K562 (cell line): ENCODE data around the gene ZC3H10. TPM values are rescaled to one million over a fixed set of nuclear protein-coding genes. Genes with fewer than 3 reads are reported as not detected.

ENCODE experiments used
- ATF7 ChIP-seq: fragments of 450-650 bp; IDR thresholded peaks from 2 replicates; pipeline ENCODE4 v1.7.1; 2014; ENCODE audit warnings: mild to moderate bottlenecking, moderate library complexity
- BHLHE40 ChIP-seq: IDR thresholded peaks from 2 replicates; pipeline ENCODE4 v1.6.1; 2011; ENCODE audit warnings: low read length, improper control_type of control experiment
- CCNT2 ChIP-seq: IDR thresholded peaks from 2 replicates; pipeline ENCODE4 v1.6.1; 2011; ENCODE audit warnings: borderline replicate concordance, low read depth, mild to moderate bottlenecking, moderate library complexity, mixed read lengths, low read length; ENCODE audit not compliant: insufficient read length; ENCODE audit errors: extremely low read depth
- EP300 ChIP-seq: IDR thresholded peaks from 2 replicates; pipeline ENCODE4 v1.6.1; 2012; ENCODE audit warnings: low read length, improper control_type of control experiment
- HDGF ChIP-seq: fragments of 450-650 bp; IDR thresholded peaks from 2 replicates; pipeline ENCODE4 v1.6.1; 2016
- HNRNPL ChIP-seq: fragments of 200-400 bp; formaldehyde crosslinking; IDR thresholded peaks from 2 replicates; pipeline ENCODE4 v1.6.1; 2017; ENCODE audit warnings: low read depth, mild to moderate bottlenecking, low read length
- MAX ChIP-seq: sonication (generic); formaldehyde crosslinking; IDR thresholded peaks from 2 replicates; pipeline ENCODE4 v1.9.0; 2022; ENCODE audit warnings: mild to moderate bottlenecking, missing genetic modification reagents
- NBN ChIP-seq: fragments of 450-650 bp; IDR thresholded peaks from 2 replicates; pipeline ENCODE4 v1.6.1; 2016; ENCODE audit warnings: low read depth, mild to moderate bottlenecking
- NCOA1 ChIP-seq: fragments of 450-650 bp; IDR thresholded peaks from 2 replicates; pipeline ENCODE4 v1.6.1; 2016; ENCODE audit warnings: low read depth
- NCOA2 ChIP-seq, 2 experiments: fragments of 450-650 bp; IDR thresholded peaks; 2 replicates each; pipeline ENCODE4 v1.6.1; 2018; ENCODE audit warnings: mild to moderate bottlenecking in 2 of 2, moderate library complexity in 1 of 2; ENCODE audit not compliant: partially characterized antibody in 2 of 2
- OTX1 ChIP-seq: fragments of 450-650 bp; formaldehyde crosslinking; IDR thresholded peaks from 2 replicates; pipeline ENCODE4 v1.4.0; 2022; ENCODE audit warnings: mild to moderate bottlenecking
- PHF21A ChIP-seq: fragments of 450-650 bp; IDR thresholded peaks from 2 replicates; pipeline ENCODE4 v1.6.1; 2017; ENCODE audit warnings: low read depth, borderline replicate concordance
- RBM15 ChIP-seq: fragments of 200-400 bp; formaldehyde crosslinking; IDR thresholded peaks from 2 replicates; pipeline ENCODE4 v1.6.1; 2018; ENCODE audit warnings: mild to moderate bottlenecking, low read length, moderate library complexity; ENCODE audit not compliant: insufficient read depth
- SMAD2 ChIP-seq: fragments of 150-350 bp; IDR thresholded peaks from 2 replicates; pipeline ENCODE4 v1.6.1; 2014; ENCODE audit warnings: low read depth, mild to moderate bottlenecking, low read length
- TBL1XR1 ChIP-seq, 2 experiments: IDR thresholded peaks; 2 replicates each; pipeline ENCODE4 v1.6.1; 2012; ENCODE audit warnings: improper control_type of control experiment in 2 of 2, low read length in 2 of 2, mild to moderate bottlenecking in 1 of 2
- ZBTB26 ChIP-seq: fragments of 450-650 bp; formaldehyde crosslinking; IDR thresholded peaks from 2 replicates; pipeline ENCODE4 v1.4.0; 2022; ENCODE audit warnings: missing genetic modification characterization
- ZNF324 ChIP-seq: fragments of 250-450 bp; sonication (Bioruptor Pico); IDR thresholded peaks from 2 replicates; pipeline ENCODE4 v1.4.0; 2020; ENCODE audit warnings: mild to moderate bottlenecking
- ZNF398 ChIP-seq: fragments of 250-450 bp; sonication (Bioruptor Pico); IDR thresholded peaks from 2 replicates; pipeline ENCODE4 v1.8.0; 2021; ENCODE audit warnings: moderate library complexity, mild to moderate bottlenecking, inconsistent platforms
- ZNF57 ChIP-seq: fragments of 450-650 bp; formaldehyde crosslinking; IDR thresholded peaks from 2 replicates; pipeline ENCODE4 v1.4.0; 2020; ENCODE audit warnings: mild to moderate bottlenecking, moderate library complexity
- ZNF695 ChIP-seq: fragments of 450-650 bp; formaldehyde crosslinking; IDR thresholded peaks from 2 replicates; pipeline ENCODE4 v1.4.0; 2020; ENCODE audit warnings: mild to moderate bottlenecking, moderate library complexity
- polyA plus RNA-seq, 8 experiments: library from polyadenylated mRNA; depleted of rRNA in 4 of 8; stranded (reverse) in 5 of 8; unstranded in 3 of 8; fragments of >200 nt; fragmentation: Nextera tagmentation in 2 of 8; fragmentation: Illumina TruSeq in 1 of 8; extraction: Ambion mirVana in 2 of 8; extraction: Trizol in 1 of 8; gene quantifications; 2 replicates each; pipeline versions ENCODE4 v1.2.1 to v1.2.3, GENCODE V29; 2011 to 2014; ENCODE audit warnings: inconsistent platforms in 1 of 8, missing spikeins in 1 of 8
- total RNA-seq, 7 experiments: library from RNA; depleted of rRNA in 6 of 7; stranded (reverse); fragments of >200 nt in 6 of 7; fragmentation: Illumina TruSeq in 2 of 7; extraction: Trizol in 2 of 7; gene quantifications; 2 replicates each; pipeline versions ENCODE4 v1.2.1 to v1.2.3, GENCODE V29; 2011 to 2021; ENCODE audit warnings: low replicate concordance in 1 of 7
- TF ChIP-seq, protein P1 (sequence below), 3 experiments: fragments of 200-800 bp in 1 of 3; sonication (Bioruptor generic) in 1 of 3; sonication (generic) in 1 of 3; formaldehyde crosslinking in 1 of 3; IDR thresholded peaks; 2 replicates each; pipeline versions ENCODE4 v1.6.1 to v1.8.0; 2016 to 2022; ENCODE audit warnings: mild to moderate bottlenecking in 2 of 3, missing compliant biosample characterization in 2 of 3, missing genetic modification characterization in 2 of 3, missing genetic modification reagents in 1 of 3
- TF ChIP-seq, protein P2 (sequence below): IDR thresholded peaks from 2 replicates; pipeline ENCODE4 v1.6.1; 2012; ENCODE audit warnings: low read depth, low read length, improper control_type of control experiment, borderline replicate concordance

ZC3H10 gene
- total and polyA plus RNA-seq, 9 of the 15 experiments (the other 6 are each of a cell fraction or from before 2014, with no cell fraction given), result 0.31 to 4.1 (median 1.6) TPM

DNA sequence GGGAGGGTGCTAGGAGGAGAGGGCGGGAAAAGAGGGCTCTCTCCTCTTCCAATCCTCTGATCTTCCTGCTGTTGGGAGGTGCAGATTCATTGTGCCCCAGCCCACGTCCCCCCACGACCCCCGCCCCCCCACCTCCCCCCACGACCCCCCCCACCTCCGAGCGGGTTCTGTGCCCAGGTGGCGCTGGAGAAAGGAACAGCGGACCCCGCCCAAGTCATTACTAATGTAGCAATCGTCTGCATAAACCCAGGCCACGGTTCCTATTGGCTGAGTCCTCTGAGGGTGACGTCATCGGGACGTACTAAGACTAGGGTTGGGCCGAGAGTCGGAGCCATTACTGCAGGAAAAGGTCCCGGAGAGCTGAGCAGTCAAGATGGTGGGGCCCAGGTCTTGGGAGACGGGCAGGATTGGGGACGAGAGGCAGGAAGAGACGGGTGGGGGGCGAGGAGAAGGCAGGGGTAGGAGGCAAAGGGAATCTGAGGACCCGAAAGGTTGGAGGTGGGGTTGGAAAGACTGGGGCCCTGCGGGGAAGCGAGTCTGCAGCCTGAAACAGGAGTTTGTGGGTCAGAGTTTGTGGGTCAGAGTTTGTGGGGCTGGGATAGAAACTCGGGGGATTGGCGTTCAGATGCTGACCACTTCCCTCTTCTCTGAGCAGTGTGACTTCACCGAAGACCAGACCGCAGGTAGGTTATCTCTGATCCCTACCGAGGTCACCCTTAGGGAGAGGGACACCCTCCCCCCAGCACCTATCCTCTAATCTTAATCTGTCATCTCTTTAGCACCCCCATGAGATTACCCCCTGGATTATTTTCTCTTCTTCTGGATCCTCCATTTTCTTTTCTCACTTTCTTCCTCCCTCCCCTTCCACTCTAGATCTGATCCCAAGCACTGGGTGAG, 40.2 kb downstream of the ZC3H10 start, which contains the start of gene MYL6 (continued):
- peak; percentile 99 for TF ChIP-seq ZBTB26 (CRISPR knock-in tag)
- TF ChIP-seq, protein P1, sequence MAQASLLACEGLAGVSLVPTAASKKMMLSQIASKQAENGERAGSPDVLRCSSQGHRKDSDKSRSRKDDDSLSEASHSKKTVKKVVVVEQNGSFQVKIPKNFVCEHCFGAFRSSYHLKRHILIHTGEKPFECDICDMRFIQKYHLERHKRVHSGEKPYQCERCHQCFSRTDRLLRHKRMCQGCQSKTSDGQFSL (CRISPR knock-in tag; IDR thresholded peaks at IDR 0.05), result peak; percentile 14
- TF ChIP-seq, protein P1 (tag; IDR thresholded peaks at IDR 0.05), result peak in 1 of 2 experiments; percentile 95; a peak in 2 of 4 replicates
- 0 out of 2 replicates have a peak, but pooled peaks have one; percentile 8 for TF ChIP-seq BHLHE40
- TF ChIP-seq ZNF695 (CRISPR knock-in tag), result no peak
- TF ChIP-seq SMAD2, result no peak
- peak; percentile 38; the same call in 1 of the 2 replicates for TF ChIP-seq ZNF324 (CRISPR knock-in tag)
- TF ChIP-seq, protein P2, sequence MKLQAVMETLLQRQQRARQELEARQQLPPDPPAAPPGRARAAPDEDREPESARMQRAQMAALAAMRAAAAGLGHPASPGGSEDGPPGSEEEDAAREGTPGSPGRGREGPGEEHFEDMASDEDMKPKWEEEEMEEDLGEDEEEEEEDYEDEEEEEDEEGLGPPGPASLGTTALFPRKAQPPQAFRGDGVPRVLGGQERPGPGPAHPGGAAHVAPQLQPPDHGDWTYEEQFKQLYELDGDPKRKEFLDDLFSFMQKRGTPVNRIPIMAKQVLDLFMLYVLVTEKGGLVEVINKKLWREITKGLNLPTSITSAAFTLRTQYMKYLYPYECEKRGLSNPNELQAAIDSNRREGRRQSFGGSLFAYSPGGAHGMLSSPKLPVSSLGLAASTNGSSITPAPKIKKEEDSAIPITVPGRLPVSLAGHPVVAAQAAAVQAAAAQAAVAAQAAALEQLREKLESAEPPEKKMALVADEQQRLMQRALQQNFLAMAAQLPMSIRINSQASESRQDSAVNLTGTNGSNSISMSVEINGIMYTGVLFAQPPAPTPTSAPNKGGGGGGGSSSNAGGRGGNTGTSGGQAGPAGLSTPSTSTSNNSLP, result no peak
- peak; percentile 19; the same call in 1 of the 2 replicates for TF ChIP-seq ZNF57 (CRISPR knock-in tag)
- peak; percentile 99 for TF ChIP-seq OTX1 (CRISPR knock-in tag)
- no peak; the same call in 1 of the 2 replicates for TF ChIP-seq EP300
- no peak for TF ChIP-seq NCOA2 (IDR thresholded peaks at IDR 0.05; ENCODE audit: partially characterized antibody in 2 of 2)
- TF ChIP-seq NBN, result peak; percentile 95
- peak; percentile 49 for TF ChIP-seq CCNT2
- TF ChIP-seq NCOA1, result peak; percentile 78
- TF ChIP-seq ATF7, result peak; percentile 100
- TF ChIP-seq MAX (CRISPR knock-in tag), result no peak
- no peak for TF ChIP-seq PHF21A
- TF ChIP-seq HNRNPL, result no peak
- peak in 1 of 2 experiments; percentile 65; a peak in 2 of 4 replicates for TF ChIP-seq TBL1XR1 (IDR thresholded peaks at IDR 0.05; ENCODE audit: low read length in 2 of 2)
- no peak for TF ChIP-seq RBM15
- no peak for TF ChIP-seq ZNF398 (CRISPR knock-in tag)
- TF ChIP-seq HDGF, result no peak
